ENCODE data around the gene CCZ1B. TPM values are rescaled to one million over a fixed set of nuclear protein-coding genes. Genes with fewer than 3 reads are reported as not detected.
"Not testable (repeated sequence)": the region's sequence is repeated elsewhere in the genome, so short reads cannot be mapped to it uniquely, and the experiment has no call there.

The CCZ1B gene
- total and polyA plus RNA-seq, 7 donors: 32.6 to 91.8 (median 48.9) TPM

GRCh38 chr7:6831018-6831725, 5.1 kb upstream of the CCZ1B start:
- H3K4me1 ChIP-seq: no peaks in the 10 kb centered on the region
- 66 to 81% methylated on average over 7 of the region's 7 CpGs for WGBS, 2 donors
- intact Hi-C loops (cut with DNase I): no loop called here
- TF ChIP-seq POLR2AphosphoS5 (IDR thresholded peaks at IDR 0.05) (no peak), EP300 (IDR thresholded peaks at IDR 0.05) (no peak), POLR2A (IDR thresholded peaks at IDR 0.05) (no peak), CTCF (IDR thresholded peaks at IDR 0.05) (no peak)
- H3K4me3 ChIP-seq: no peak overlapping the region
- no peak overlapping the region for H3K27ac ChIP-seq
- no peaks in the 10 kb centered on the region for H3K9me3 ChIP-seq
- no peak for DNase-seq
- no peaks in the 10 kb centered on the region for H3K27me3 ChIP-seq
- no peaks in the 10 kb centered on the region for H3K36me3 ChIP-seq

GRCh38 chr7:6830026-6830425, 4.0 kb upstream of the CCZ1B start:
- DNase-seq; H3K27me3 ChIP-seq; H3K9me3 ChIP-seq; intact Hi-C loops (cut with DNase I); H3K36me3 ChIP-seq; H3K4me3 ChIP-seq; H3K27ac ChIP-seq; H3K4me1 ChIP-seq: not testable (repeated sequence)
- 82 to 92% methylated on average over 6 of the region's 6 CpGs for WGBS, 2 donors

- DNase-seq; H3K4me3 ChIP-seq; H3K27ac ChIP-seq; H3K9me3 ChIP-seq; H3K36me3 ChIP-seq; intact Hi-C loops (cut with DNase I); H3K4me1 ChIP-seq; H3K27me3 ChIP-seq: not testable (repeated sequence)
- WGBS, 2 donors: 68 to 73% methylated on average over 4 to 5 of the region's 5 CpGs
Measured at GRCh38 chr7:6829616-6830015, 3.5 kb upstream of the CCZ1B start.

GRCh38 chr7:6827180-6827579, 1.1 kb upstream of the CCZ1B start:
- intact Hi-C loops (cut with DNase I); H3K36me3 ChIP-seq; H3K27ac ChIP-seq; H3K9me3 ChIP-seq; DNase-seq; H3K27me3 ChIP-seq; H3K4me3 ChIP-seq; H3K4me1 ChIP-seq: not testable (repeated sequence)
- WGBS, 2 donors: 78 to 86% methylated on average over 12 of the region's 12 CpGs

- H3K4me3 ChIP-seq: peak overlapping the region in 3 of 4 donors; percentile 52 to 66 (median 58)
- WGBS, 2 donors: 25 to 32% methylated on average over 10 of the region's 42 CpGs
- H3K9me3 ChIP-seq; intact Hi-C loops (cut with DNase I); H3K4me1 ChIP-seq; DNase-seq; H3K27me3 ChIP-seq: not testable (repeated sequence)
- peaks cover 0 to 17% (median 4%) of the 10 kb centered on the region in 4 donors for H3K36me3 ChIP-seq
- peak overlapping the region in 2 of 4 donors; percentile 70 to 75 for H3K27ac ChIP-seq
Measured at GRCh38 chr7:6825236-6826125, 594 bp downstream of the CCZ1B start.

GRCh38 chr7:6821622-6822021, 4.5 kb downstream of the CCZ1B start:
- intact Hi-C loops (cut with DNase I); H3K9me3 ChIP-seq; H3K4me1 ChIP-seq; H3K4me3 ChIP-seq; H3K27me3 ChIP-seq; DNase-seq; H3K27ac ChIP-seq: not testable (repeated sequence)
- H3K36me3 ChIP-seq: peaks cover 0 to 43% (median 6%) of the 10 kb centered on the region in 4 donors
- 94 to 96% methylated on average over 6 of the region's 6 CpGs for WGBS, 2 donors

- H3K27ac ChIP-seq; H3K4me1 ChIP-seq; DNase-seq; H3K9me3 ChIP-seq; H3K27me3 ChIP-seq; intact Hi-C loops (cut with DNase I); H3K4me3 ChIP-seq: not testable (repeated sequence)
- 94 to 97% methylated on average over 7 of the region's 7 CpGs for WGBS, 2 donors
- peaks cover 0 to 52% (median 7%) of the 10 kb centered on the region in 4 donors for H3K36me3 ChIP-seq
Measured at GRCh38 chr7:6815470-6815869, 10.6 kb downstream of the CCZ1B start.

GRCh38 chr7:6813011-6813410, 13.1 kb downstream of the CCZ1B start:
- H3K27ac ChIP-seq; H3K4me3 ChIP-seq; H3K9me3 ChIP-seq; DNase-seq; H3K4me1 ChIP-seq; intact Hi-C loops (cut with DNase I); H3K27me3 ChIP-seq: not testable (repeated sequence)
- peaks cover 0 to 41% (median 7%) of the 10 kb centered on the region in 4 donors for H3K36me3 ChIP-seq
- WGBS, 2 donors: 98 to 99% methylated on average over 2 of the region's 2 CpGs

GRCh38 chr7:6807959-6808358, 18.1 kb downstream of the CCZ1B start:
- H3K27me3 ChIP-seq; H3K9me3 ChIP-seq; H3K4me3 ChIP-seq; H3K27ac ChIP-seq; intact Hi-C loops (cut with DNase I); H3K4me1 ChIP-seq; DNase-seq: not testable (repeated sequence)
- peaks cover 0 to 13% (median 0%) of the 10 kb centered on the region in 4 donors for H3K36me3 ChIP-seq
- 94 to 96% methylated on average over 4 to 5 of the region's 6 CpGs for WGBS, 2 donors

GRCh38 chr7:6807393-6807918, 18.6 kb downstream of the CCZ1B start:
- WGBS, 2 donors: 100% methylated on average over 1 of the region's 4 CpGs; no CpG with 5 or more reads in 1 of the 2 donors
- DNase-seq; H3K27ac ChIP-seq; H3K4me3 ChIP-seq; H3K4me1 ChIP-seq; H3K27me3 ChIP-seq; intact Hi-C loops (cut with DNase I); H3K9me3 ChIP-seq: not testable (repeated sequence)
- peaks cover 0 to 11% (median 0%) of the 10 kb centered on the region in 4 donors for H3K36me3 ChIP-seq

- H3K27me3 ChIP-seq; H3K9me3 ChIP-seq; H3K4me1 ChIP-seq; DNase-seq; H3K4me3 ChIP-seq; intact Hi-C loops (cut with DNase I); H3K27ac ChIP-seq; H3K36me3 ChIP-seq: not testable (repeated sequence)
- WGBS, 2 donors: 97 to 100% methylated on average over 1 of the region's 2 CpGs
Measured at GRCh38 chr7:6800331-6800730, 25.7 kb downstream of the CCZ1B start.
